GM18498 (cell line): ENCODE data around the gene EBLN2.

Experiments
- ATAC-seq: cut with Tn5 transposase; IDR thresholded peaks from one replicate; pipeline ENCODE4 v1.9.1; 2021; ENCODE audit warnings: mild to moderate bottlenecking, moderate library complexity; ENCODE audit not compliant: unreplicated experiment

The EBLN2 gene

GRCh38 chr3:73061416-73061815, at the start of gene EBLN2:
TSS of gene EBLN2 (plus strand) at chr3:73061659. CDS start at chr3:73062082, 423 bp downstream.
- ATAC-seq, result no peak

- no peak for ATAC-seq
Observed at GRCh38 chr3:73018298-73018697, 43.2 kb upstream of the EBLN2 start.

- no peak for ATAC-seq
Observed at GRCh38 chr3:73018790-73019441, 42.5 kb upstream of the EBLN2 start.

GRCh38 chr3:73021301-73021835, 40.1 kb upstream of the EBLN2 start:
- no peak for ATAC-seq

- ATAC-seq, result no peak
Observed at GRCh38 chr3:73024836-73025235, 36.6 kb upstream of the EBLN2 start.

- no peak for ATAC-seq
Observed at GRCh38 chr3:73026111-73026759, 35.2 kb upstream of the EBLN2 start.

GRCh38 chr3:73026760-73027113, 34.7 kb upstream of the EBLN2 start:
- ATAC-seq, result no peak

GRCh38 chr3:73028803-73029202, 32.7 kb upstream of the EBLN2 start:
- ATAC-seq, result no peak

- ATAC-seq, result no peak
Observed at GRCh38 chr3:73029321-73029796, 32.1 kb upstream of the EBLN2 start.

GRCh38 chr3:73030073-73030597, 31.3 kb upstream of the EBLN2 start:
- no peak for ATAC-seq

GRCh38 chr3:73031573-73032103, 29.8 kb upstream of the EBLN2 start:
- ATAC-seq, result no peak

- no peak for ATAC-seq
Observed at GRCh38 chr3:73036694-73037591, 24.5 kb upstream of the EBLN2 start.

GRCh38 chr3:73041537-73041936, 19.9 kb upstream of the EBLN2 start:
- no peak for ATAC-seq

GRCh38 chr3:73043414-73043813, 18.0 kb upstream of the EBLN2 start:
- no peak for ATAC-seq

GRCh38 chr3:73045391-73045790, 16.1 kb upstream of the EBLN2 start:
- no peak for ATAC-seq

GRCh38 chr3:73046195-73046594, 15.3 kb upstream of the EBLN2 start:
- no peak for ATAC-seq

GRCh38 chr3:73049319-73049718, 12.1 kb upstream of the EBLN2 start:
- no peak for ATAC-seq

- no peak for ATAC-seq
Observed at GRCh38 chr3:73052857-73053256, 8.6 kb upstream of the EBLN2 start.

GRCh38 chr3:73055583-73055982, 5.9 kb upstream of the EBLN2 start:
- no peak for ATAC-seq

GRCh38 chr3:73056014-73056844, 5.2 kb upstream of the EBLN2 start:
- ATAC-seq, result no peak
